Measurements from ENCODE around the gene MED25. TPM values are rescaled to one million over a fixed set of nuclear protein-coding genes. Genes with fewer than 3 reads are reported as not detected.

Gene MED25
- total RNA-seq, 1 donor from 2014 or later, result 44.0 TPM

- H3K27ac Mint-ChIP-seq, result no peak overlapping the region
- peaks cover 17% of the 10 kb centered on the region for H3K4me1 Mint-ChIP-seq (ENCODE audit: low read depth)
- intact Hi-C loops (cut with micrococcal nuclease), result no loop called here
- peak overlapping the region; percentile 14 for H3K4me3 Mint-ChIP-seq (ENCODE audit: low read depth)
- H3K36me3 Mint-ChIP-seq (ENCODE audit: low read depth), result peaks cover 61% of the 10 kb centered on the region
- no peak for DNase-seq (ENCODE audit: low spot score)
- no peaks in the 10 kb centered on the region for H3K9me3 Mint-ChIP-seq
- H3K27me3 Mint-ChIP-seq (ENCODE audit: low read depth), result no peaks in the 10 kb centered on the region
Observed at GRCh38 chr19:49880162-49880869, 62.2 kb downstream of the MED25 start.

DNA sequence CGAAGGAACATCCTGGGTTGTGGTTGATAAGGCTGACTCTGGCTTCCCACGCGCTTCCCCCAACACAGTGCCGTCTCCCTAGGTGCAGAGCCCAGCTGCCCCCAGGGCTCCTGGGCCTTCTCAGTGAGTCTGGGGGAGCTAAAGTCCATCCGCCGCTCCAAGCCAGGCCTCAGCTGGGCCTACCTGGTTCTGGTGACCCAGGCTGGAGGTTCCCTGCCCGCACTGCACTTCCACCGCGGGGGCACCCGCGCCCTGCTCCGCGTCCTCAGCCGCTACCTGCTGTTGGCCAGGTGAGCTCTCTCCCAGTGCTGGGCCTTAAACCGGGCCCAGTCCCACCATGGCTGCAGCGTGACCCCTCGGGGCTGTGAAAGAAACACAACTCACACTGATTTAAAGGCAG, 63.1 kb downstream of the MED25 start:
- Mint-ChIP-seq H3K9me3 (no peaks in the 10 kb centered on the region), H3K27ac (no peak overlapping the region), H3K27me3 (ENCODE audit: low read depth) (no peaks in the 10 kb centered on the region), H3K36me3 (ENCODE audit: low read depth) (peaks cover 65% of the 10 kb centered on the region), H3K4me3 (ENCODE audit: low read depth) (no peak overlapping the region), H3K4me1 (ENCODE audit: low read depth) (peaks cover 12% of the 10 kb centered on the region)
- intact Hi-C loops (cut with micrococcal nuclease), result no loop called here
- DNase-seq (ENCODE audit: low spot score), result no peak

GRCh38 chr19:49881672-49882394, 63.7 kb downstream of the MED25 start:
- Mint-ChIP-seq H3K4me1 (ENCODE audit: low read depth) (peaks cover 12% of the 10 kb centered on the region), H3K27ac (no peak overlapping the region), H3K4me3 (ENCODE audit: low read depth) (no peak overlapping the region), H3K36me3 (ENCODE audit: low read depth) (peaks cover 69% of the 10 kb centered on the region), H3K9me3 (no peaks in the 10 kb centered on the region), H3K27me3 (ENCODE audit: low read depth) (no peaks in the 10 kb centered on the region)
- intact Hi-C loops (cut with micrococcal nuclease), result no loop called here
- no peak for DNase-seq (ENCODE audit: low spot score)

- Mint-ChIP-seq H3K27me3 (ENCODE audit: low read depth) (no peaks in the 10 kb centered on the region), H3K36me3 (ENCODE audit: low read depth) (peaks cover 69% of the 10 kb centered on the region), H3K4me1 (ENCODE audit: low read depth) (peaks cover 12% of the 10 kb centered on the region), H3K27ac (no peak overlapping the region), H3K9me3 (no peaks in the 10 kb centered on the region), H3K4me3 (ENCODE audit: low read depth) (no peak overlapping the region)
- DNase-seq (ENCODE audit: low spot score), result no peak
- intact Hi-C loops (cut with micrococcal nuclease), result no loop called here
Observed at GRCh38 chr19:49882643-49883042, 64.6 kb downstream of the MED25 start.

DNA sequence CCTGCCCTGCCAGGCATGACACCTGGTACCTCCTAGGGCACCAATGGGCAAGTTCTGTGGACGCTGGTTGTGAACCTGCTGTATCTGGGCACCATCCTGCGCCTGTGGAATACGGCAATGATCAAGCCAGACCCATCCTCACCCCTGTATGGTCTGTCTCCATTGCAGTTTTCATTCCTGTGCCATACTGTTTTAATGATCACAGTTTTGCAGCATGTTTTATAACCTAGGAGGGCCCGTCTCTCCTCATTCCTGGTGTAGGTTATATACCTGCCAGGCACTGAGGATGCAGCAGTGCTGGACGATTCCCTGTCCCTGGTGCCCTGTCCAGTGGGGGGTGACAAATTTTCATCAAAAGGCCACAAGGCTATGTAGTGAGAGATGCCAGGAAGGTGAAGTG, 65.0 kb downstream of the MED25 start:
- H3K27me3 Mint-ChIP-seq (ENCODE audit: low read depth), result no peaks in the 10 kb centered on the region

GRCh38 chr19:49884109-49884508, 66.0 kb downstream of the MED25 start:
- H3K27ac Mint-ChIP-seq, result no peak overlapping the region

More for the DNA sequence above, 65.0 kb downstream of the MED25 start:
- Mint-ChIP-seq H3K4me3 (ENCODE audit: low read depth) (no peak overlapping the region), H3K27ac (no peak overlapping the region), H3K9me3 (no peaks in the 10 kb centered on the region), H3K36me3 (ENCODE audit: low read depth) (peaks cover 66% of the 10 kb centered on the region), H3K4me1 (ENCODE audit: low read depth) (peaks cover 10% of the 10 kb centered on the region)
- intact Hi-C loops (cut with micrococcal nuclease), result no loop called here
- DNase-seq (ENCODE audit: low spot score), result no peak

GRCh38 chr19:49884760-49885159, 66.7 kb downstream of the MED25 start:
- peaks cover 69% of the 10 kb centered on the region for H3K36me3 Mint-ChIP-seq (ENCODE audit: low read depth)
- no peaks in the 10 kb centered on the region for H3K9me3 Mint-ChIP-seq

More at GRCh38 chr19:49884109-49884508, 66.0 kb downstream of the MED25 start:
- intact Hi-C loops (cut with micrococcal nuclease), result no loop called here
- Mint-ChIP-seq H3K4me1 (ENCODE audit: low read depth) (peaks cover under 1% of the 10 kb centered on the region), H3K36me3 (ENCODE audit: low read depth) (peaks cover 67% of the 10 kb centered on the region), H3K4me3 (ENCODE audit: low read depth) (no peak overlapping the region), H3K27me3 (ENCODE audit: low read depth) (no peaks in the 10 kb centered on the region), H3K9me3 (no peaks in the 10 kb centered on the region)
- no peak for DNase-seq (ENCODE audit: low spot score)

More at GRCh38 chr19:49884760-49885159, 66.7 kb downstream of the MED25 start:
- H3K4me1 Mint-ChIP-seq (ENCODE audit: low read depth), result peaks cover 2% of the 10 kb centered on the region
- H3K4me3 Mint-ChIP-seq (ENCODE audit: low read depth), result no peak overlapping the region
- H3K27me3 Mint-ChIP-seq (ENCODE audit: low read depth), result no peaks in the 10 kb centered on the region
- no peak for DNase-seq (ENCODE audit: low spot score)
- H3K27ac Mint-ChIP-seq, result no peak overlapping the region
- intact Hi-C loops (cut with micrococcal nuclease), result no loop called here

Other genes with a start within 250 kb of the MED25 start
- gene NOSIP, start 237.7 kb upstream of the MED25 start, total RNA-seq, result 64.8 and 67.1 TPM in 2 replicates
- gene PRRG2, start 237.0 kb upstream of the MED25 start, total RNA-seq, result 0.83 and 0.84 TPM in 2 replicates
- gene PRR12, start 227.1 kb upstream of the MED25 start, total RNA-seq, result 34.2 and 34.6 TPM in 2 replicates
- 4.9 and 6.2 TPM in 2 replicates for gene RRAS, start 178.1 kb upstream of the MED25 start, total RNA-seq
- 64.6 and 69.5 TPM in 2 replicates for gene SCAF1, start 176.1 kb upstream of the MED25 start, total RNA-seq
- gene IRF3, start 152.4 kb upstream of the MED25 start, total RNA-seq, result 135 and 147 TPM in 2 replicates
- 66.2 and 72.7 TPM in 2 replicates for gene BCL2L12, start 152.4 kb upstream of the MED25 start, total RNA-seq
- 431 TPM in 2 replicates for gene PRMT1, start 141.0 kb upstream of the MED25 start, total RNA-seq
- 7.2 and 7.3 TPM in 2 replicates for gene ADM5, start 128.7 kb upstream of the MED25 start, total RNA-seq
- 2.8 and 2.9 TPM in 2 replicates for gene CPT1C, start 127.2 kb upstream of the MED25 start, total RNA-seq
- gene TSKS, start 55.0 kb upstream of the MED25 start, total RNA-seq, result 2.0 and 2.3 TPM in 2 replicates
- gene AP2A1, start 51.3 kb upstream of the MED25 start, total RNA-seq, result 61.9 and 65.4 TPM in 2 replicates
- gene FUZ, start 5.0 kb upstream of the MED25 start, total RNA-seq, result 13.0 and 13.6 TPM in 2 replicates
- 127 and 134 TPM in 2 replicates for gene PTOV1, start 32.9 kb downstream of the MED25 start, total RNA-seq
- gene PNKP, start 49.3 kb downstream of the MED25 start, total RNA-seq, result 111 and 117 TPM in 2 replicates
- gene AKT1S1, start 59.1 kb downstream of the MED25 start, total RNA-seq, result 26.6 and 29.7 TPM in 2 replicates
- 40.0 and 42.3 TPM in 2 replicates for gene TBC1D17, start 59.4 kb downstream of the MED25 start, total RNA-seq
- gene IL4I1, start 78.6 kb downstream of the MED25 start, total RNA-seq, result 42.3 and 42.4 TPM in 2 replicates
- 26.0 and 28.3 TPM in 2 replicates for gene ATF5, start 110.9 kb downstream of the MED25 start, total RNA-seq
- gene NUP62, start 111.2 kb downstream of the MED25 start, total RNA-seq, result 170 and 178 TPM in 2 replicates
- gene SIGLEC11, start 142.9 kb downstream of the MED25 start, total RNA-seq, result not detected in 2 replicates
- 60.8 and 67.7 TPM in 2 replicates for gene VRK3, start 207.1 kb downstream of the MED25 start, total RNA-seq
- gene ZNF473, start 207.7 kb downstream of the MED25 start, total RNA-seq, result 11.2 TPM in 2 replicates